Liver (tissue), 9 donors: Measurements from ENCODE around the gene NDC1. TPM values are rescaled to one million over a fixed set of nuclear protein-coding genes. Genes with fewer than 3 reads are reported as not detected.

ENCODE experiments used
- DNase-seq: peaks from one replicate; pipeline ENCODE4 v3.0.0-alpha.2; 2017; ENCODE audit warnings: low spot score
- H3K27ac ChIP-seq, 2 donors: one replicate each; pipeline ENCODE4 v1.7.0; 2013; ENCODE audit warnings: inconsistent platforms in 2 of 2, low read length in 2 of 2, control low read depth in 1 of 2, low read depth in 1 of 2, mild to moderate bottlenecking in 1 of 2
- H3K27me3 ChIP-seq, 4 donors: one replicate each; pipeline versions ENCODE4 v1.6.1 to v1.7.0; 2013; ENCODE audit warnings: low read length in 3 of 4, inconsistent platforms in 1 of 4, mild to moderate bottlenecking in 1 of 4, moderate library complexity in 1 of 4; ENCODE audit not compliant: control insufficient read depth in 4 of 4, insufficient read depth in 4 of 4
- H3K36me3 ChIP-seq, 4 donors: one replicate each; pipeline versions ENCODE4 v1.6.1 to v1.7.0; 2013; ENCODE audit warnings: low read length in 3 of 4, mild to moderate bottlenecking in 3 of 4, low read depth in 1 of 4, moderate library complexity in 1 of 4; ENCODE audit not compliant: control insufficient read depth in 4 of 4, insufficient read depth in 3 of 4
- H3K4me1 ChIP-seq, 4 donors: one replicate each; pipeline versions ENCODE4 v1.6.1 to v1.7.0; 2013; ENCODE audit warnings: low read length in 3 of 4, mild to moderate bottlenecking in 3 of 4, moderate library complexity in 1 of 4; ENCODE audit not compliant: control insufficient read depth in 4 of 4, insufficient read depth in 4 of 4
- H3K4me3 ChIP-seq, 3 donors: one replicate each; pipeline versions ENCODE4 v1.6.1 to v1.7.0; 2013; ENCODE audit warnings: low read length in 3 of 3, control low read depth in 1 of 3, low read depth in 1 of 3, mild to moderate bottlenecking in 1 of 3
- H3K9ac ChIP-seq, 2 donors: one replicate each; pipeline ENCODE4 v1.7.0; 2013; ENCODE audit warnings: low read length in 2 of 2, mild to moderate bottlenecking in 2 of 2, moderate library complexity in 2 of 2, control low read depth in 1 of 2, low read depth in 1 of 2
- H3K9me3 ChIP-seq, 4 donors: one replicate each; pipeline versions ENCODE4 v1.6.1 to v1.7.0; 2013; ENCODE audit warnings: low read length in 3 of 4; ENCODE audit not compliant: control insufficient read depth in 4 of 4
- ATF3 ChIP-seq: IDR thresholded peaks from 2 replicates; pipeline ENCODE4 v1.6.1; 2016; ENCODE audit warnings: antibody characterized with exemption
- EGR1 ChIP-seq, 2 donors: IDR thresholded peaks; 2 replicates each; pipeline ENCODE4 v1.6.1; 2016 to 2018; ENCODE audit warnings: antibody characterized with exemption in 2 of 2, low read depth in 2 of 2
- FOXA1 ChIP-seq: IDR thresholded peaks from 2 replicates; pipeline ENCODE4 v1.6.1; 2016; ENCODE audit warnings: antibody characterized with exemption
- FOXA2 ChIP-seq: IDR thresholded peaks from 2 replicates; pipeline ENCODE4 v1.6.1; 2016; ENCODE audit warnings: antibody characterized with exemption
- GABPA ChIP-seq, 2 donors: IDR thresholded peaks in 1 of 2; conservative IDR thresholded peaks in 1 of 2; 2 replicates each; pipeline ENCODE4 v1.6.1; 2016; ENCODE audit warnings: antibody characterized with exemption in 2 of 2, mild to moderate bottlenecking in 1 of 2, moderate library complexity in 1 of 2
- HNF4A ChIP-seq, 2 donors: conservative IDR thresholded peaks; 2 replicates each; pipeline ENCODE4 v1.6.1; 2016; ENCODE audit warnings: antibody characterized with exemption in 2 of 2, mild to moderate bottlenecking in 2 of 2
- HNF4G ChIP-seq: IDR thresholded peaks from 2 replicates; pipeline ENCODE4 v1.6.1; 2016; ENCODE audit warnings: antibody characterized with exemption
- JUND ChIP-seq, 2 donors: IDR thresholded peaks; 2 replicates each; pipeline ENCODE4 v1.6.1; 2016; ENCODE audit warnings: antibody characterized with exemption in 2 of 2
- NR2F2 ChIP-seq: IDR thresholded peaks from 2 replicates; pipeline ENCODE4 v1.6.1; 2016; ENCODE audit warnings: antibody characterized with exemption
- RAD21 ChIP-seq, 2 donors: IDR thresholded peaks; 2 replicates each; pipeline ENCODE4 v1.6.1; 2016; ENCODE audit warnings: antibody characterized with exemption in 2 of 2, mild to moderate bottlenecking in 2 of 2
- REST ChIP-seq: IDR thresholded peaks from 2 replicates; pipeline ENCODE4 v1.6.1; 2016; ENCODE audit warnings: antibody characterized with exemption, mild to moderate bottlenecking
- RXRA ChIP-seq, 2 donors: IDR thresholded peaks; 2 replicates each; pipeline ENCODE4 v1.6.1; 2017 to 2018; ENCODE audit warnings: antibody characterized with exemption in 2 of 2, mild to moderate bottlenecking in 1 of 2
- SP1 ChIP-seq: IDR thresholded peaks from 2 replicates; pipeline ENCODE4 v1.6.1; 2018; ENCODE audit warnings: antibody characterized with exemption, mild to moderate bottlenecking
- TAF1 ChIP-seq: conservative IDR thresholded peaks from 2 replicates; pipeline ENCODE4 v1.6.1; 2016; ENCODE audit warnings: antibody characterized with exemption, mild to moderate bottlenecking
- YY1 ChIP-seq: IDR thresholded peaks from 2 replicates; pipeline ENCODE4 v1.6.1; 2016; ENCODE audit warnings: antibody characterized with exemption, mild to moderate bottlenecking
- ZBTB33 ChIP-seq: IDR thresholded peaks from 2 replicates; pipeline ENCODE4 v1.6.1; 2016; ENCODE audit warnings: antibody characterized with exemption
- WGBS: extraction: QIAGEN DNeasy Blood & Tissue Kit; methylation state at CpG from one replicate; pipeline ENCODE4 v1.1.7; 2013; 5-methylcytosine and 5-hydroxymethylcytosine counted together
- polyA plus RNA-seq, 2 donors: library from polyadenylated mRNA; stranded (reverse) in 1 of 2; unstranded in 1 of 2; fragments of 200-250 nt in 1 of 2; fragments of >200 nt in 1 of 2; fragmentation: Nextera tagmentation in 1 of 2; extraction: Ambion mirVana in 1 of 2; gene quantifications; one replicate each; pipeline versions ENCODE4 v1.2.1 to v1.2.3, GENCODE V29; 2013 to 2015
- total RNA-seq, 2 donors: library from RNA; depleted of rRNA; stranded (reverse); fragments of >200 nt; gene quantifications; one replicate each; pipeline ENCODE4 v1.2.3, GENCODE V29; 2014
- TF ChIP-seq, protein P1 (sequence below): IDR thresholded peaks from 2 replicates; pipeline ENCODE4 v1.6.1; 2016; ENCODE audit warnings: antibody characterized with exemption
- TF ChIP-seq, protein P2 (sequence below): fragments of 150-350 bp; IDR thresholded peaks from 2 replicates; pipeline ENCODE4 v1.5.1; 2017; ENCODE audit warnings: improper control_type of control experiment, low read depth, low read length; ENCODE audit not compliant: missing input control
- donor health status: healthy.
- donor health status: healthy.
- donor health status: healthy.
- donor health status: healthy.
- donor health status: healthy.

The NDC1 gene
- total and polyA plus RNA-seq, 4 donors, result 2.2 to 17.9 (median 5.8) TPM

DNA sequence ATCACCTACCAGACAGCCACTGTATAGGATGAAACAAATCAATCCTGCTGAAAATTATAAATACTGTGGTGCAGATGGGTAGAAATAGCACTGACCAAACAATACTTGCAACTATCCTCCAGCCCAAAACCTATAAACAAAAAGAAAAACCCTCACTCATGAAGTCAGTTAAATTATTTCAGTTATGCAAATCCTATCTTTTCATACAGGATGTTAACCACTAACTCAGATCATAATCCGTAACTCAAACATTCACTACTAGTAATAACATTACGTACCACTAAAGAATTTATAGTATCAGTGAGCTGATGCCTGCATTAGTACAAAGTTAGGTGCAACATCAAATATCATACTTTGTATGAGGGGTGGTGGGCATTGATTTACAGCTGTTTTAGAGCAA lies 2.6 kb downstream of the NDC1 start:
- Histone ChIP-seq H3K4me3 (no peak overlapping the region), H3K9me3 (no peaks in the 10 kb centered on the region), H3K4me1 (peaks cover 0 to 15% (median 4%) of the 10 kb centered on the region in 4 donors), H3K36me3 (peaks cover 0 to 3% (median 0%) of the 10 kb centered on the region in 4 donors), H3K9ac (no peak overlapping the region), H3K27me3 (no peaks in the 10 kb centered on the region), H3K27ac (no peak overlapping the region)
- no peak for DNase-seq
- WGBS, result 94% methylated on average over 2 of the region's 2 CpGs
- no peak for TF ChIP-seq JUND (IDR thresholded peaks at IDR 0.05)
- no peak for TF ChIP-seq FOXA2
- TF ChIP-seq ATF3, result no peak
- TF ChIP-seq NR2F2, result no peak
- no peak for TF ChIP-seq GABPA (IDR thresholded peaks at IDR 0.05 in 1 of 2, conservative IDR thresholded peaks at IDR 0.05 in 1 of 2)
- TF ChIP-seq ZBTB33, result no peak
- no peak for TF ChIP-seq RAD21 (IDR thresholded peaks at IDR 0.05)
- TF ChIP-seq, protein P1, sequence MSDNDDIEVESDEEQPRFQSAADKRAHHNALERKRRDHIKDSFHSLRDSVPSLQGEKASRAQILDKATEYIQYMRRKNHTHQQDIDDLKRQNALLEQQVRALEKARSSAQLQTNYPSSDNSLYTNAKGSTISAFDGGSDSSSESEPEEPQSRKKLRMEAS, result no peak
- no peak for TF ChIP-seq HNF4G
- TF ChIP-seq YY1, result no peak
- TF ChIP-seq EGR1 (IDR thresholded peaks at IDR 0.05; ENCODE audit: low read depth in 2 of 2), result no peak
- no peak for TF ChIP-seq REST
- TF ChIP-seq FOXA1, result no peak
- no peak for TF ChIP-seq TAF1
- TF ChIP-seq HNF4A (conservative IDR thresholded peaks at IDR 0.05), result no peak
- no peak for TF ChIP-seq SP1
- TF ChIP-seq, protein P2, sequence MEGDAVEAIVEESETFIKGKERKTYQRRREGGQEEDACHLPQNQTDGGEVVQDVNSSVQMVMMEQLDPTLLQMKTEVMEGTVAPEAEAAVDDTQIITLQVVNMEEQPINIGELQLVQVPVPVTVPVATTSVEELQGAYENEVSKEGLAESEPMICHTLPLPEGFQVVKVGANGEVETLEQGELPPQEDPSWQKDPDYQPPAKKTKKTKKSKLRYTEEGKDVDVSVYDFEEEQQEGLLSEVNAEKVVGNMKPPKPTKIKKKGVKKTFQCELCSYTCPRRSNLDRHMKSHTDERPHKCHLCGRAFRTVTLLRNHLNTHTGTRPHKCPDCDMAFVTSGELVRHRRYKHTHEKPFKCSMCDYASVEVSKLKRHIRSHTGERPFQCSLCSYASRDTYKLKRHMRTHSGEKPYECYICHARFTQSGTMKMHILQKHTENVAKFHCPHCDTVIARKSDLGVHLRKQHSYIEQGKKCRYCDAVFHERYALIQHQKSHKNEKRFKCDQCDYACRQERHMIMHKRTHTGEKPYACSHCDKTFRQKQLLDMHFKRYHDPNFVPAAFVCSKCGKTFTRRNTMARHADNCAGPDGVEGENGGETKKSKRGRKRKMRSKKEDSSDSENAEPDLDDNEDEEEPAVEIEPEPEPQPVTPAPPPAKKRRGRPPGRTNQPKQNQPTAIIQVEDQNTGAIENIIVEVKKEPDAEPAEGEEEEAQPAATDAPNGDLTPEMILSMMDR, result no peak
- no peak for TF ChIP-seq RXRA (IDR thresholded peaks at IDR 0.05)
